DOHH2 (cell line): ENCODE results near the gene ENOPH1.
"Not testable (repeated sequence)": the region's sequence is repeated elsewhere in the genome, so short reads cannot be mapped to it uniquely, and the experiment has no call there.

Experiments used
- H3F3A ChIP-seq: fragments of 200-600 bp; sonication (generic), shearing (Covaris generic); 2 replicates; pipeline ENCODE4 v1.6.0; 2016; ENCODE audit warnings: antibody characterized with exemption, mild to moderate bottlenecking; ENCODE audit not compliant: control insufficient read depth, insufficient read depth
- H3K27ac ChIP-seq: fragments of 200-600 bp; sonication (generic); 2 replicates; pipeline ENCODE4 v1.5.1; 2014; ENCODE audit warnings: low read depth, mild to moderate bottlenecking, low read length, moderate library complexity
- H3K27me3 ChIP-seq: fragments of 200-600 bp; sonication (generic); 2 replicates; pipeline ENCODE4 v1.6.1; 2014; ENCODE audit warnings: mild to moderate bottlenecking, low read length, mixed read lengths; ENCODE audit not compliant: control insufficient read depth
- H3K36me3 ChIP-seq: fragments of 200-600 bp; sonication (generic); 2 replicates; pipeline ENCODE4 v1.6.1; 2014; ENCODE audit warnings: mild to moderate bottlenecking, low read length, moderate library complexity, mixed read lengths; ENCODE audit not compliant: control insufficient read depth
- H3K4me1 ChIP-seq: fragments of 200-600 bp; sonication (generic); 2 replicates; pipeline ENCODE4 v1.6.1; 2014; ENCODE audit warnings: mild to moderate bottlenecking, low read length, mixed read lengths; ENCODE audit not compliant: control insufficient read depth
- H3K4me2 ChIP-seq: fragments of 200-600 bp; sonication (generic); 2 replicates; pipeline ENCODE4 v1.6.0; 2014; ENCODE audit warnings: mild to moderate bottlenecking, low read length, moderate library complexity
- H3K4me3 ChIP-seq: fragments of 200-600 bp; sonication (generic); 2 replicates; pipeline ENCODE4 v1.5.1; 2014; ENCODE audit warnings: mild to moderate bottlenecking, low read length, mixed read lengths
- H3K79me2 ChIP-seq: fragments of 200-600 bp; sonication (generic); 2 replicates; pipeline ENCODE4 v1.6.1; 2014; ENCODE audit warnings: mild to moderate bottlenecking, low read length, mixed read lengths; ENCODE audit not compliant: control insufficient read depth
- H3K9me2 ChIP-seq: fragments of 200-600 bp; sonication (generic); replicated peaks from 2 replicates; pipeline ENCODE4 v1.6.1; 2014; ENCODE audit warnings: mild to moderate bottlenecking, low read length, mixed read lengths; ENCODE audit not compliant: control insufficient read depth
- H3K9me3 ChIP-seq: fragments of 200-600 bp; sonication (generic); 2 replicates; pipeline ENCODE4 v1.6.1; 2014; ENCODE audit warnings: antibody characterized with exemption, low read length, mixed read lengths; ENCODE audit not compliant: control insufficient read depth, insufficient read depth
- H4K20me1 ChIP-seq: fragments of 200-600 bp; sonication (generic); 2 replicates; pipeline ENCODE4 v1.6.0; 2014; ENCODE audit warnings: low read depth, mild to moderate bottlenecking, antibody characterized with exemption, low read length, moderate library complexity; ENCODE audit not compliant: control insufficient read depth, insufficient read depth
- EZH2phosphoT487 ChIP-seq: fragments of 200-600 bp; sonication (generic); IDR thresholded peaks from 2 replicates; pipeline ENCODE4 v1.6.1; 2017; ENCODE audit warnings: borderline replicate concordance, mild to moderate bottlenecking, antibody characterized with exemption, low read length, moderate library complexity, mixed read lengths
- TF ChIP-seq, protein P1 (sequence below): fragments of 200-600 bp; sonication (generic); IDR thresholded peaks from one replicate; pipeline ENCODE4 v1.5.1; 2014; ENCODE audit warnings: antibody characterized with exemption, mild to moderate bottlenecking, low read depth, low read length; ENCODE audit not compliant: poor library complexity, severe bottlenecking

Gene ENOPH1

DNA sequence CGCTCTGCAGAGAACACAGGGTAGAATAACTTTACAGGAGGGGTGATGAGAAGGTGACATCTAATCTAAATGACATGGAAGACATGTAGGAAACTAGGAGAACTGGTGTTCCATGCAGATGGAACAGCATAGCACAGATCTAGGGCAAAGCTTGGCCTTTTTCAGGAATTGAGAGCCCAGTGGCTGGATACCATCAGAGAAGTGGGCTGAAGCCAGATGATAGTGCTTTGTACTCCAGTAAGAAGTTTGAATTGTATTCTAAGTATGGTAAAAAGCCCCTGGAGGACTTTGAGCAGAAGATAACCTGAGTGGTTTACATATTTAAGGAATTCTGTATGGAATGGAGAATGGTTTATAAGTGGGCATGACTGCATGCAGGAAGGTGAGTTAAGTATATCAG is 32.8 kb downstream of the ENOPH1 start:
- peaks cover 27% of the 10 kb centered on the region for H3F3A ChIP-seq
- H3K4me1 ChIP-seq, result peaks cover 25% of the 10 kb centered on the region
- peaks cover 70% of the 10 kb centered on the region for H3K36me3 ChIP-seq
- no peaks in the 10 kb centered on the region for H4K20me1 ChIP-seq
- H3K9me2 ChIP-seq, result no peaks in the 10 kb centered on the region
- H3K4me2 ChIP-seq, result no peak overlapping the region
- no peak overlapping the region for H3K4me3 ChIP-seq
- H3K27ac ChIP-seq, result no peak overlapping the region
- H3K9me3 ChIP-seq, result no peaks in the 10 kb centered on the region; the same call in 1 of the 2 replicates
- no peaks in the 10 kb centered on the region for H3K79me2 ChIP-seq
- TF ChIP-seq EZH2phosphoT487, result no peak
- TF ChIP-seq, protein P1, sequence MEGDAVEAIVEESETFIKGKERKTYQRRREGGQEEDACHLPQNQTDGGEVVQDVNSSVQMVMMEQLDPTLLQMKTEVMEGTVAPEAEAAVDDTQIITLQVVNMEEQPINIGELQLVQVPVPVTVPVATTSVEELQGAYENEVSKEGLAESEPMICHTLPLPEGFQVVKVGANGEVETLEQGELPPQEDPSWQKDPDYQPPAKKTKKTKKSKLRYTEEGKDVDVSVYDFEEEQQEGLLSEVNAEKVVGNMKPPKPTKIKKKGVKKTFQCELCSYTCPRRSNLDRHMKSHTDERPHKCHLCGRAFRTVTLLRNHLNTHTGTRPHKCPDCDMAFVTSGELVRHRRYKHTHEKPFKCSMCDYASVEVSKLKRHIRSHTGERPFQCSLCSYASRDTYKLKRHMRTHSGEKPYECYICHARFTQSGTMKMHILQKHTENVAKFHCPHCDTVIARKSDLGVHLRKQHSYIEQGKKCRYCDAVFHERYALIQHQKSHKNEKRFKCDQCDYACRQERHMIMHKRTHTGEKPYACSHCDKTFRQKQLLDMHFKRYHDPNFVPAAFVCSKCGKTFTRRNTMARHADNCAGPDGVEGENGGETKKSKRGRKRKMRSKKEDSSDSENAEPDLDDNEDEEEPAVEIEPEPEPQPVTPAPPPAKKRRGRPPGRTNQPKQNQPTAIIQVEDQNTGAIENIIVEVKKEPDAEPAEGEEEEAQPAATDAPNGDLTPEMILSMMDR, result no peak
- no peaks in the 10 kb centered on the region for H3K27me3 ChIP-seq

DNA sequence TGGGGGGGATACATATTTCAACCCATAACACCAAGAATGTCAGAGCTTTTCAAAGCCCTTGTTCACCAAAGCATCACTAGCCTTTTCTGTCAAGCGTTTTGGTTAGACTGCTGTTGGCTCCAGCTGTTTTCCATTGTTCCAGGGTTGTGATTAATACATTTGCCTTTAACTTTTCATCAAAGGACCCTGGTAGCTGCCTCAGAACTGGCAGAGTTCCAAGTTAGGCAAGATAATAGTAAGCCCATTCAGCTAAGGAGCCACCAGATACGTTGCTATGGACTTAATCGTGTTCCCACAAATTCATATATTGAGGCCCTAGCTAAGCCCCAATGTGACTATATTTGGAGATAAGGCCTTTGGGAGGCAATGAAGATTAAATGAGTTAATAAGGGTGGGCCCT is 37.1 kb downstream of the ENOPH1 start:
- Histone ChIP-seq H3K27me3 (no peaks in the 10 kb centered on the region), H3K4me2 (no peak overlapping the region), H3K79me2 (no peaks in the 10 kb centered on the region), H3K36me3 (peaks cover 33% of the 10 kb centered on the region), H4K20me1 (no peaks in the 10 kb centered on the region), H3K27ac (no peak overlapping the region), H3K9me3 (no peaks in the 10 kb centered on the region; the same call in 1 of the 2 replicates), H3K9me2 (no peaks in the 10 kb centered on the region), H3F3A (no peaks in the 10 kb centered on the region), H3K4me1 (peaks cover 20% of the 10 kb centered on the region), H3K4me3 (no peak overlapping the region)
- TF ChIP-seq, protein P1, result no peak
- TF ChIP-seq EZH2phosphoT487, result no peak

DNA sequence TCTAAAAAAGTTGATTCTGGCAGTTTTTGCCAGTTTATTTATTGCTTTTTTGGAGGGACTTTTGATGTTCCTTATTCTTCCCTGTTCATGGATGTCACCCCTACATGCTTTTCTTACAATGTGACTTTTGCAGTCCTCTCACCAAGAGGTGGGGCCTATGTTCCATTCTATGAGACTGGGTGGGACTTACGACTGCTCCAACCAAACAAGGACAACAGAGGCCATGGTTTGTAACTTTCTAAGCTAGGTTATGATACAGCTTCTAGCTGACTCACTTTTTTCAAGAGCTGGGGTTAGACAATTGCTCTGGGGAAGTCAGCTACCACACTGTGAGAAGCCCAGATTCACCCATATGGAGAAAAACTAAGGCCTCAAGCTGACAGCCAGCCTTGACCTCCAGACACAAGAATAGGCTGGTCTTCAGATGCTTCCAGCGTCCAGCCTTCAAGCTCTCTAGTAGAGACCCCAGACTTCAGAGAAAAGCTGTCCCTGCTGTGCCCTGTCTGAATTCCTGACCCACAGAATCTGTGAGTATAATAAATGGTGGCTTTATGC is 39.5 kb downstream of the ENOPH1 start:
- no peaks in the 10 kb centered on the region for H3K4me1 ChIP-seq
- H3K79me2 ChIP-seq, result no peaks in the 10 kb centered on the region
- no peak overlapping the region for H3K4me3 ChIP-seq
- no peaks in the 10 kb centered on the region for H3K9me2 ChIP-seq
- H3K4me2 ChIP-seq, result no peak overlapping the region
- TF ChIP-seq EZH2phosphoT487, result no peak
- TF ChIP-seq, protein P1, result no peak
- no peaks in the 10 kb centered on the region for H3K27me3 ChIP-seq
- H3K27ac ChIP-seq, result no peak overlapping the region
- no peaks in the 10 kb centered on the region for H3F3A ChIP-seq
- H4K20me1 ChIP-seq, result no peaks in the 10 kb centered on the region
- no peaks in the 10 kb centered on the region; the same call in 1 of the 2 replicates for H3K9me3 ChIP-seq
- H3K36me3 ChIP-seq, result peaks cover 14% of the 10 kb centered on the region

DNA sequence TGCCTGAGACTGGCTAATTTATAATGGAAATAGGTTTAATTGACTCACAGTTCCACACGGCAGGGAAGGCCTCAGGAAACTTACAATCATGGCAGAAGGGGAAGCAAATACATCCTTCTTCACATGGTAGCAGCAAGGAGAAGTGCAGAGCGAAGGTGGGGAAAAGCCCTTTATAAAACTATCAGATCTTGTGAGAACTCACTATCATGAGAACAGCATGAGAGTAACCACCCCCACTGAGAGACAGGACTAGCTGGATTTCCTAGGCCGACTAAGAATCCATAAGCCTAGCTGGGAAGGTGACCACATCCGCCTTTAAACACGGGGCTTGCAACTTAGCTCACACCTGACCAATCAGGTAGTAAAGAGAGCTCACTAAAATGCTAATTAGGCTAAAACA is 42.7 kb downstream of the ENOPH1 start:
- H3K79me2 ChIP-seq, H3K4me1 ChIP-seq, H3K9me2 ChIP-seq, H3K27me3 ChIP-seq, H3F3A ChIP-seq, H4K20me1 ChIP-seq, H3K9me3 ChIP-seq, H3K36me3 ChIP-seq, H3K4me3 ChIP-seq, H3K27ac ChIP-seq, H3K4me2 ChIP-seq: not testable (repeated sequence)
